Upper lobe of right lung (tissue), 1 donor: ENCODE results near the gene DHRSX. TPM values are rescaled to one million over a fixed set of nuclear protein-coding genes. Genes with fewer than 3 reads are reported as not detected.
"Not testable (repeated sequence)": the region's sequence is repeated elsewhere in the genome, so short reads cannot be mapped to it uniquely, and the experiment has no call there.

Experiments used
- ATAC-seq: fragments of 200-7000 bp; cut with Tn5 transposase; one replicate; pipeline ENCODE4 v1.9.1; 2020; ENCODE audit warnings: mild to moderate bottlenecking, moderate library complexity
- DNase-seq: peaks from one replicate; pipeline ENCODE4 v3.0.0-alpha.2; 2020
- H3K27ac ChIP-seq: fragments of 200-600 bp; one replicate; pipeline ENCODE4 v1.8.0; 2022
- H3K27me3 ChIP-seq: fragments of 200-600 bp; one replicate; pipeline ENCODE4 v1.8.0; 2022; ENCODE audit warnings: mild to moderate bottlenecking
- H3K36me3 ChIP-seq: fragments of 200-600 bp; one replicate; pipeline ENCODE4 v1.8.0; 2022
- H3K4me1 ChIP-seq: fragments of 200-600 bp; one replicate; pipeline ENCODE4 v1.8.0; 2022
- H3K4me3 ChIP-seq: fragments of 200-600 bp; one replicate; pipeline ENCODE4 v1.8.0; 2022; ENCODE audit warnings: mild to moderate bottlenecking
- H3K9me3 ChIP-seq: fragments of 200-600 bp; one replicate; pipeline ENCODE4 v1.8.0; 2022
- intact Hi-C: fragments of 100-400 bp; cut with DNase I; formaldehyde crosslinking; loops from one replicate; pipeline ENCODE4 v1.11.0; 2022
- total RNA-seq: library from RNA; stranded (reverse); fragmentation: NEBNext Ultra II Directional; extraction: Animal tissue kit (Norgen Biotek cat#: 25700); gene quantifications from one replicate; pipeline ENCODE4 v1.2.1, GENCODE V29; 2021
- TF ChIP-seq, protein P1 (sequence below): fragments of 200-600 bp; IDR thresholded peaks from one replicate; pipeline ENCODE4 v1.8.0; 2022; ENCODE audit warnings: antibody characterized with exemption
- donor health status: DM: no; HTN: yes; CAD: no; lungs with severe emphysema.

The DHRSX gene
- total RNA-seq, 1 donor from 2014 or later = 34.8 TPM

DNA sequence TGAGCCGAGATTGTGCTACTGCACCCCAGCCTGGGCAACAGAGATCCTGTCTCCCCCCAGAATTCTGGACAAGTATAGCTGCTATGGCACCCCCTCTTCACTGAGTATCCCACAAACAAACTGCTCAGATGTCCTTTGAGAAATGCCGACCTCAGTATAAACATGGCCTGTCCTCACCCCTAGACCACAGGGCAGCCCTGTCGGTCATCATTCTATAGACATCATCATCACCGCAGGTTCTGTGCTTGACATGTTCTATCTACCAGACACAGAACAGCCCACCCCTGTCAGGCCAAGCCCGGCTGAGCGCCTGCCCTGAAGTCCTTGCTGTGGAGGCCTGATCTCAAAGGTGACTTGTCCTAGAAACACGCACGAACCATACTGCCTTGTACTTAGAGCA lies 232.9 kb downstream of the DHRSX start:
- H3K9me3 ChIP-seq = no peaks in the 10 kb centered on the region
- intact Hi-C loops = no loop called here
- no peaks in the 10 kb centered on the region for H3K27me3 ChIP-seq
- H3K27ac ChIP-seq = no peak overlapping the region
- DNase-seq (no peak), ATAC-seq (no peak)
- no peak overlapping the region for H3K4me3 ChIP-seq
- H3K4me1 ChIP-seq = no peaks in the 10 kb centered on the region
- H3K36me3 ChIP-seq = peaks cover 7% of the 10 kb centered on the region
- TF ChIP-seq, protein P1, sequence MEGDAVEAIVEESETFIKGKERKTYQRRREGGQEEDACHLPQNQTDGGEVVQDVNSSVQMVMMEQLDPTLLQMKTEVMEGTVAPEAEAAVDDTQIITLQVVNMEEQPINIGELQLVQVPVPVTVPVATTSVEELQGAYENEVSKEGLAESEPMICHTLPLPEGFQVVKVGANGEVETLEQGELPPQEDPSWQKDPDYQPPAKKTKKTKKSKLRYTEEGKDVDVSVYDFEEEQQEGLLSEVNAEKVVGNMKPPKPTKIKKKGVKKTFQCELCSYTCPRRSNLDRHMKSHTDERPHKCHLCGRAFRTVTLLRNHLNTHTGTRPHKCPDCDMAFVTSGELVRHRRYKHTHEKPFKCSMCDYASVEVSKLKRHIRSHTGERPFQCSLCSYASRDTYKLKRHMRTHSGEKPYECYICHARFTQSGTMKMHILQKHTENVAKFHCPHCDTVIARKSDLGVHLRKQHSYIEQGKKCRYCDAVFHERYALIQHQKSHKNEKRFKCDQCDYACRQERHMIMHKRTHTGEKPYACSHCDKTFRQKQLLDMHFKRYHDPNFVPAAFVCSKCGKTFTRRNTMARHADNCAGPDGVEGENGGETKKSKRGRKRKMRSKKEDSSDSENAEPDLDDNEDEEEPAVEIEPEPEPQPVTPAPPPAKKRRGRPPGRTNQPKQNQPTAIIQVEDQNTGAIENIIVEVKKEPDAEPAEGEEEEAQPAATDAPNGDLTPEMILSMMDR = no peak

DNA sequence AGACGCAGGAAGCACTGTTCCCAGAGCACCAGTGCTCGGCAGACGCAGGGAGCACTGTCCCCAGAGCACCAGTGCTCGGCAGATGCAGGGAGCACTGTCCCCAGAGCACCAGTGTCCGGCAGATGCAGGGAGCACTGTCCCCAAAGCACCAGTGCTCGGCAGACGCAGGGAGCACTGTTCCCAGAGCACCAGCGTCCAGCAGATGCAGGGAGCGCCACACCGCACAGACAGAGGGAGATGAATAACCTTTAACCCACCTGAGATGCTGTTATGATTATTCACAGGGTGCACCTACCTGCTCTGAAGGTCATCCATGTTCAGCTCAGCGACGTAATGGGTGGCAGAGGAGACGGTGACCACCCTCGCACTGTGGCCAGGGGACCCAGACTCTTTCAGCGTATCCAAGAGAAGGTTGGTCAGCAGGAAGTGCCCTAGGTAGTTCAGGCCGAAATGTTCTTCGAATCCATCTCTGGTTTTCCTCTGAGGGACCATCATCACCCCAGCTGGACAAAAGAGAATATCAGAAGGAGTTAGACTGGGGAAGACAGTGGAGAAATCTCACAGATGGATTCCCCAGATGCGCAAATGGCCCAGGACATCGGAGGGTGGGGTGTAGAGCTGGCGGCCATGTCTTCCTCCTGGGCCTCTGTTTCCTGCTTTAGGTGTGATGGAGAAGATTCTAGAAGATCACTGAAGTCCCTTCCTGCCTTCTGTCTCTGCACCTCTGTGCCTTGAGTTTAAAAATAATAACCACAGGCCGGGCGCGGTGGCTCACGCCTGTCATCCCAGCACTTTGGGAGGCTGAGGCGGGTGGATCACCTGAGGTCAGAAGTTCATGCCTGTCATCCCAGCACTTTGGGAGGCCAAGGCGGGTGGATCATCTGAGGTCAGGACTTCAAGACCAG lies 234.1 kb downstream of the DHRSX start:
- intact Hi-C loops = no loop called here
- TF ChIP-seq, protein P1 = no peak
- no peaks in the 10 kb centered on the region for H3K4me1 ChIP-seq
- no peak for DNase-seq
- no peaks in the 10 kb centered on the region for H3K9me3 ChIP-seq
- ATAC-seq = no peak
- H3K36me3 ChIP-seq = peaks cover 7% of the 10 kb centered on the region
- no peak overlapping the region for H3K4me3 ChIP-seq
- no peak overlapping the region for H3K27ac ChIP-seq
- H3K27me3 ChIP-seq = no peaks in the 10 kb centered on the region

DNA sequence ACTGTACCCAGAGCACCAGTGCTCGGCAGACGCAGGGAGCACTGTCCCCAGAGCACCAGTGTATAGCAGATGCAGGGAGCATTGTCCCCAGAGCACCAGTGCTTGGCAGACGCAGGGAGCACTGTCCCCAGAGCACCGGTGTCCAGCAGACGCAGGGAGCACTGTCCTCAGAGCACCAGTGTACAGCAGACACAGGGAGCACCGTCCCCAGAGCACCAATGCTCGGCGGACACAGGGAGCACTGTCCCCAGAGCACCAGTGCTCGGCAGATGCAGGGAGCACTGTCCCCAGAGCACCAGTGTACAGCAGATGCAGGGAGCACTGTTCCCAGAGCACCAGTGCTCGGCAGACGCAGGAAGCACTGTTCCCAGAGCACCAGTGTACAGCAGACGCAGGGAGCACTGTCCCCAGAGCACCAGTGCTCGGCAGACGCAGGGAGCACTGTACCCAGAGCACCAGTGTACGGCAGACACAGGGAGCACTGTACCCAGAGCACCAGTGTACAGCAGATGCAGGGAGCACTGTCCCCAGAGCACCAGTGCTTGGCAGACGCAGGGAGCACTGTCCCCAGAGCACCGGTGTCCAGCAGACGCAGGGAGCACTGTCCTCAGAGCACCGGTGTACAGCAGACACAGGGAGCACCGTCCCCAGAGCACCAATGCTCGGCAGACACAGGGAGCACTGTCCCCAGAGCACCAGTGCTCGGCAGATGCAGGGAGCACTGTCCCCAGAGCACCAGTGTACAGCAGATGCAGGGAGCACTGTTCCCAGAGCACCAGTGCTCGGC lies 234.9 kb downstream of the DHRSX start:
- H3K27me3 ChIP-seq, H3K9me3 ChIP-seq, H3K4me3 ChIP-seq, ATAC-seq, DNase-seq, H3K4me1 ChIP-seq, H3K36me3 ChIP-seq, H3K27ac ChIP-seq, intact Hi-C loops: not testable (repeated sequence)

DNA sequence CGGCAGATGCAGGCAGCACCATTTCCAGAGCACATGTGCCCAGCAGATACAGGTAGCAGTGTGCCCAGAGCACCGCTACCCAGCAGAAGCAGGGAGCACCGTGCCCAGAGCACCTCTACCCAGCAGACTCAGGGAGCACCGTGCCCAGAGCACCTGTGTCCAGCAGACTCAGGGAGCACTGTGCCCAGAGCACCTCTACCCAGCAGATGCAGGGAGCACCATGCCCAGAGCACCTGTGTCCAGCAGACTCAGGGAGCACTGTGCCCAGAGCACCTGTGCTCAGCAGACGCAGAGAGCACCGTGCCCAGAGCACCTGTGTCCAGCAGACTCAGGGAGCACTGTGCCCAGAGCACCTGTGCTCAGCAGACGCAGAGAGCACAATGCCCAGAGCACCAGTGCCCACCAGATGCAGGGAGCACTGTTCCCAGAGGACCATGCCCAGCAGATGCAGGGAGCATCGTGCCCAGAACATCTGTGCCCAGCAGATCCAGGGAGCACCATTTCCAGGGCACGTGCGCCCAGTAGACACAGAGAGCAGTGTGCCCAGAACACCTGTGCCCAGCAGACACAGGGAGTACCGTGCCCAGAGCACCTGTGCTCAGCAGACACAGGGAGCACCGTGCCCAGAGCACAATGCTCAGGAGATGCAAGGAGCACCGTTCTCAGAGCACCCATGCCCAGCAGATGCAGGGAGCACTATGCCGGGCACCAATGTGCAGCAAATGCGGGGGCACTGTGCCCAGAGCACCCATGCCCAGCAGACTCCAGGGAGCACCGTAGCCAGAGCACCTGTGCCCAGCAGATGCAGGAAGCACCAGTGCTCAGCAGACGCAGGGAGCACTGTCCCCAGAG lies 236.4 kb downstream of the DHRSX start:
- no peaks in the 10 kb centered on the region for H3K9me3 ChIP-seq
- TF ChIP-seq, protein P1 = no peak
- H3K4me1 ChIP-seq = no peaks in the 10 kb centered on the region
- no peak overlapping the region for H3K27ac ChIP-seq
- no peak for ATAC-seq
- no peaks in the 10 kb centered on the region for H3K27me3 ChIP-seq
- intact Hi-C loops = no loop called here
- peaks cover 7% of the 10 kb centered on the region for H3K36me3 ChIP-seq
- H3K4me3 ChIP-seq = no peak overlapping the region
- no peak for DNase-seq

DNA sequence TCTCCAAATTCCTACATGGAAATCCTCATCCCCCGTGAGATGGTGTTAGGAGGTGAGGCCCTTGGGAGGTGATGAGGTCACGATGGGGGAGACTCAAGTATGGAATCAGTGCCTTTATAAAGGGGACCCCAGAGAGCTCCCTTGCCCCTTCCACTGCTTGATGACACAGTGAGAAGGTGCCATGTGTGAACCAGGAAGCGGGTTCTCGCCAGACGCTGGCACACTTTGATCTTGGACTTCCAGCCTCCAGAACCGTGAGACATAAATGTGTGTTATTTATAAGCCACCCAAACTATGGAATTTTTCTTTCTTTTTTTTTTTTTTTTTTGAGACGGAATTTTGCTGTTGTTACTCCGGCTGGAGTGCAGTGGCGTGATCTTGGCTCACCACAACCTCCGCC lies 237.6 kb downstream of the DHRSX start:
- intact Hi-C loops = no loop called here
- no peak overlapping the region for H3K4me3 ChIP-seq
- no peaks in the 10 kb centered on the region for H3K9me3 ChIP-seq
- H3K36me3 ChIP-seq = peaks cover 7% of the 10 kb centered on the region
- no peak for DNase-seq
- no peaks in the 10 kb centered on the region for H3K27me3 ChIP-seq
- no peak for ATAC-seq
- no peaks in the 10 kb centered on the region for H3K4me1 ChIP-seq
- H3K27ac ChIP-seq = no peak overlapping the region
- TF ChIP-seq, protein P1 = no peak
